ENCODE measurements around the gene UQCR10. TPM values are rescaled to one million over a fixed set of nuclear protein-coding genes. Genes with fewer than 3 reads are reported as not detected.

The UQCR10 gene
- total RNA-seq, 2 donors from 2014 or later: 125 to 137 TPM

DNA sequence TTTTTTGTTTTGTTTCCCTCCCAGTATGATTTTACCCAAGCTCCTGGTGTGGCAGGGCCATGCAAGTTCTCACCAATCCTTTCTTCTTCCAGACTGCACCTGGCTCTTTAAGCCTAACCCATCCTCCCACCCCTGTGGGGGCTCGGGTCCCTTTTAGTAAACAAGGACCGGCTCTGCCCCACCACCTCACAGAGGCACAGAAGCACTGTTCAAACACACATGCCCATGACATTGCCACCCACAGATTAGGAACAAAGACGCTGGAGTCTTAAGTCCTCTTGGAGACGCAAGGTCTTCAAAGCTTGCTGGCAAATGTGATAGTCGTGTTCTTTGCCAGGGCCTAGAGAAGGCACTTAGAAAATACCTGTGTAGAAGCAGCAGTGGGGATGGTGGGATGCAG lies 18.9 kb downstream of the UQCR10 start:
- peaks cover 0 to 27% of the 10 kb centered on the region in 2 donors for H3K4me1 ChIP-seq
- H3K36me3 ChIP-seq: peaks cover 33% of the 10 kb centered on the region
- H3K27ac ChIP-seq: no peak overlapping the region
- TF ChIP-seq, protein P1, sequence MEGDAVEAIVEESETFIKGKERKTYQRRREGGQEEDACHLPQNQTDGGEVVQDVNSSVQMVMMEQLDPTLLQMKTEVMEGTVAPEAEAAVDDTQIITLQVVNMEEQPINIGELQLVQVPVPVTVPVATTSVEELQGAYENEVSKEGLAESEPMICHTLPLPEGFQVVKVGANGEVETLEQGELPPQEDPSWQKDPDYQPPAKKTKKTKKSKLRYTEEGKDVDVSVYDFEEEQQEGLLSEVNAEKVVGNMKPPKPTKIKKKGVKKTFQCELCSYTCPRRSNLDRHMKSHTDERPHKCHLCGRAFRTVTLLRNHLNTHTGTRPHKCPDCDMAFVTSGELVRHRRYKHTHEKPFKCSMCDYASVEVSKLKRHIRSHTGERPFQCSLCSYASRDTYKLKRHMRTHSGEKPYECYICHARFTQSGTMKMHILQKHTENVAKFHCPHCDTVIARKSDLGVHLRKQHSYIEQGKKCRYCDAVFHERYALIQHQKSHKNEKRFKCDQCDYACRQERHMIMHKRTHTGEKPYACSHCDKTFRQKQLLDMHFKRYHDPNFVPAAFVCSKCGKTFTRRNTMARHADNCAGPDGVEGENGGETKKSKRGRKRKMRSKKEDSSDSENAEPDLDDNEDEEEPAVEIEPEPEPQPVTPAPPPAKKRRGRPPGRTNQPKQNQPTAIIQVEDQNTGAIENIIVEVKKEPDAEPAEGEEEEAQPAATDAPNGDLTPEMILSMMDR (IDR thresholded peaks at IDR 0.05): no peak
- no peaks in the 10 kb centered on the region for H3K9me3 ChIP-seq
- no peaks in the 10 kb centered on the region for H3K27me3 ChIP-seq
- no peak overlapping the region for H3K4me3 ChIP-seq
- no peak for DNase-seq (ENCODE audit: low spot score)

- H3K27ac ChIP-seq: no peak overlapping the region
- H3K4me1 ChIP-seq: peaks cover 0 to 13% of the 10 kb centered on the region in 2 donors
- no peaks in the 10 kb centered on the region for H3K27me3 ChIP-seq
- H3K9me3 ChIP-seq: no peaks in the 10 kb centered on the region
- TF ChIP-seq, protein P1 (IDR thresholded peaks at IDR 0.05): no peak
- H3K4me3 ChIP-seq: no peak overlapping the region
- no peak for DNase-seq (ENCODE audit: low spot score)
- peaks cover 48% of the 10 kb centered on the region for H3K36me3 ChIP-seq
Measured at GRCh38 chr22:29787371-29787980, 20.3 kb downstream of the UQCR10 start.

GRCh38 chr22:29788339-29789279 lies 21.4 kb downstream of the UQCR10 start:
- DNase-seq (ENCODE audit: low spot score): no peak
- no peaks in the 10 kb centered on the region for H3K9me3 ChIP-seq
- H3K4me1 ChIP-seq: peaks cover 0 to 11% of the 10 kb centered on the region in 2 donors
- TF ChIP-seq, protein P1 (IDR thresholded peaks at IDR 0.05): no peak
- no peaks in the 10 kb centered on the region for H3K27me3 ChIP-seq
- peaks cover 59% of the 10 kb centered on the region for H3K36me3 ChIP-seq
- H3K4me3 ChIP-seq: no peak overlapping the region
- H3K27ac ChIP-seq: no peak overlapping the region

- DNase-seq (ENCODE audit: low spot score): no peak
- peaks cover 69% of the 10 kb centered on the region for H3K36me3 ChIP-seq
- no peaks in the 10 kb centered on the region for H3K27me3 ChIP-seq
- TF ChIP-seq, protein P1 (IDR thresholded peaks at IDR 0.05): no peak
- H3K4me3 ChIP-seq: no peak overlapping the region
- no peak overlapping the region for H3K27ac ChIP-seq
- H3K9me3 ChIP-seq: no peaks in the 10 kb centered on the region
- peaks cover 0 to 2% of the 10 kb centered on the region in 2 donors for H3K4me1 ChIP-seq
Measured at GRCh38 chr22:29790061-29790460, 22.9 kb downstream of the UQCR10 start.

DNA sequence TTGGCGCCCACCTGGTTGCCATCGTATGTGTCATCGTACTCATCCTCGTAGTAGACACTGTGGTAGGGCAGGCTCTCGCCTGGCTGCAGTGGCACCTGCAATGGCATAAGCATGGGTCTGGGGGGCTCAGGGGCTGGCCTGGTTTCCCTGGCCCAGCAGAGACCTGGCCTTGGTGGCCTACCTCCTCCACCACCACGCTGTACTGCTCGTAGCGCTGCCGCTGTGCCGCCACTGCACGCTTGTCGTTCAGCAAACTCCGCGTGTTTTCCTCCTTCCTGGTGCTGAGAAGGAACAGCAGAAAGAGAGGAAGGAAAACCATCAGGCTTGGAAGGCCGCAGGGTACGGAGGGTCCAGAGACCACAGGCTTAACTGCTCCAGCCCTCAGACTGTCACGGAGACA lies 26.2 kb downstream of the UQCR10 start:
- H3K36me3 ChIP-seq: peaks cover 88% of the 10 kb centered on the region
- no peaks in the 10 kb centered on the region for H3K27me3 ChIP-seq
- TF ChIP-seq, protein P1 (IDR thresholded peaks at IDR 0.05): no peak

More for the DNA sequence above, 26.2 kb downstream of the UQCR10 start:
- Histone ChIP-seq H3K4me3 (no peak overlapping the region), H3K4me1 (peaks cover 0 to 12% of the 10 kb centered on the region in 2 donors), H3K9me3 (no peaks in the 10 kb centered on the region), H3K27ac (no peak overlapping the region)
- DNase-seq (ENCODE audit: low spot score): no peak
